ENCODE measurements around the gene HCAR3.
"Not testable (repeated sequence)": the region's sequence is repeated elsewhere in the genome, so short reads cannot be mapped to it uniquely, and the experiment has no call there.

- TF ChIP-seq CTCF (conservative IDR thresholded peaks at IDR 0.05 in 1 of 2, IDR thresholded peaks at IDR 0.05 in 1 of 2; ENCODE audit: low read depth in 1 of 2, low read length in 2 of 2); EZH2 (IDR thresholded peaks at IDR 0.05; ENCODE audit: low read length, missing control alignments): not testable (repeated sequence)
These were observed 16.4 kb downstream of the HCAR3 start for GRCh38 chr12:122700038-122700710.
